VCaP (cell line): ENCODE data around the gene UBE2C.

Experiments
- H3K27ac ChIP-seq: fragments of 450-650 bp; 2 replicates; pipeline ENCODE4 v1.5.1; 2017
- CTCF ChIP-seq: fragments of 450-650 bp; conservative IDR thresholded peaks from 2 replicates; pipeline ENCODE4 v1.5.1; 2017; ENCODE audit warnings: mild to moderate bottlenecking, moderate library complexity

UBE2C gene

GRCh38 chr20:45819466-45819865 lies 7.0 kb downstream of the UBE2C start:
- no peak for TF ChIP-seq CTCF

GRCh38 chr20:45821947-45822346 lies 9.5 kb downstream of the UBE2C start:
- H3K27ac ChIP-seq = no peak overlapping the region
- no peak for TF ChIP-seq CTCF

More at GRCh38 chr20:45819466-45819865, 7.0 kb downstream of the UBE2C start:
- H3K27ac ChIP-seq = no peak overlapping the region

GRCh38 chr20:45822857-45823256 lies 10.4 kb downstream of the UBE2C start:
- no peak for TF ChIP-seq CTCF
- peak overlapping the region; percentile 9; the same call in 1 of the 2 replicates for H3K27ac ChIP-seq

DNA sequence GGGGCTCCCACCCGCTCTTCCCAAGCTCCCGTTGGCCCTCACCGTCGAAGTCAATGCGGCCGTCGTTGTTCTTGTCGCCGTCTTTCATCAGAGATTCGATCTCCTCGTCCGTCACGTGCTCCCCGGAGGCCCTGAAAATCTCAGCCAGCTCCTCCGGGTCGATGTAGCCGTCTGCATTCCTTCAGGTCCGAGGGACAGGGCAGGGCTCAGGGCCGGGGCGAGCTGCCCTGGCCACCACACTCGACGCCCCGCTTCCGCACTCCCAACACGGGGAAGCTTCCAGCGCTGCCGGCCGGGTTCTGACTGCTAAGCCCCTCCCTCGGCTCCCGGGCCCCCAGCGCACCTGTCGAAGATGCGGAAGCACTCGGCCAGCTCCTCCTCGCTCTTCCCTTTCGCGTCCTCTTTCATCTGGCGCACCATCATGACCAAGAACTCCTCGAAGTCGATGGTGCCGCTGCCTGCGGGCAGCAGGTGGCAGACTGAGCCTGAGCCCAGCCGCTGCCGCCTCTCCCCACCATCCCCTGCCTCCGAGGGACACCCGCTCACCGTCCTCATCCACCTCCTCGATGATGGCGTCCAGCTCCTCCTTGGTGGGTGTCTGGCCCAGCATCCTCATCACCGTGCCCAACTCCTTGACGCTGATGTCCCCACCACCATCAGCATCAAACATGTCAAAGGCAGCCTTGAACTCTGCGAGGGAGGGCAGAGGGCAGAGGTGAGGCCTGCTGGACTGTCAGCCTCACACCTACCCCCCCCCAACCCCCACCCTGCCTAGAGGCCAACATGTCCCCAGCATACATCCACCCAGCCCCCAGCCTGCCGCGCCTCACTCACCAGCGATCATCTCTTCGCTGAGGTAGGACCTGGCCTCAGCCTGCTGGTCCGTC lies 11.7 kb downstream of the UBE2C start:
- H3K27ac ChIP-seq = no peak overlapping the region
- TF ChIP-seq CTCF = peak; percentile 69

DNA sequence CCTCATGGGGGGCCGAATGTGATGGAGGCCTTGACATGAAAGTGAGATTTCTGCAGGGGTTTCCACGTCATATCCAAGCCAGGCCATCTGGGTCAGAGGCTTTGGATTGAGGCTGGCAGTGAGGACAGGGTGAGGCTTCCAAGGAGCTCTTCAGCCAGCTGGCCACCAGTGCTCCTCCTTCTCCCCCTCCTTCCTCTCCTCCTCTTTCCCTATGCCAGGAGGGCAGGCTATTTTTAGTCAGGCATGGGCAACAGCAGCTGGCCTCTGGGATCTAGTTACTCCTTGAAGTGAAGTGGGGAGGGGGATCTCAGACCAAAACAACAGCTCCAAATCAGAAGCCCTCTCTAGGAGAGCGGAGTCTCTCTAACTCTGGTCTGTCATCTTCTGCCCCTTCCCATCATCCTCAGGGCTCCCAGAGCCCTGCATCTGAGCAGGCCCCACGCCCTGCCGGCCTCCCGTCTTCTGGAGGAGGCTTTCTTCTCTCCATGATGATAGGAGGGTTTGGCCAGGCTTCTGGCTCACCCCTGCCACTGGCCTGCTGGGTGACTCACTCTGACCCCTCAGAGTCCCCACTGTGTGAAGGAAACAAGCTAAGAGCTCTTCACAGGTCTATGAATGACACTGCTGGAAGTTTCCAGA lies 14.1 kb downstream of the UBE2C start:
- TF ChIP-seq CTCF = no peak
- H3K27ac ChIP-seq = no peak overlapping the region

DNA sequence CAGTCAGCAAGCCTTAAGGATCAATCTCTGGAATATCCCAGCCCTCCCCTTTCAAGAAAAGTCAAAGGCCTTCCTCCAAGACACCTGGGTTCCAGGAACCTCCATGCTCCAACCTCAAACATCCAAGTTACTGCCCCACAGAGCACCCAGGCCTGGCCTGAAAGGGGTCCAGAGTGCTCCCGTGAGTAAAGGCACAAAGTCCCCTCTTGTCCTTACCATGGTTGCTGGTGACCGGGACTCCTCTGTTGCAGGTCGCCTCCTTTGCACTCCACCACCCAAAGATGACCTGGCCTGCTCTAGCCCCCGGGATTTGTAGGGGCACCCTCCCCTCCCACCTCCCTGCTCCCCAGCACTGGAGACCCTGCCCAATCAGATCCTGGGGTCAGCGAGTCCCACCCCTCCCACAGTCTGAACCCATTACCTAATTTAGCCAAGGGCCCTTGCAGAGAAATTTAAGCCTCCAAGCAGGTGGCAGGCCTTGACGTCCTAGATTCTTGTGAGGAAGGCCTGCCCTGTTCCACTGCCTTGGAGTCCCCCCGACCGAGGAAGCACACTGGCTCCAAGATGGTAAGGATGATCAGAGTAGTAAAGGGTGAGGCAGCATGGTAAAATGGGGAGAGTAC lies 14.7 kb downstream of the UBE2C start, which contains the start of gene TNNC2:
Gene TNNC2 (minus strand): TSS at position 283 of the 623 bp plus-strand sequence. CDS start 64 bp downstream, at position 219.
- no peak within 1 kb of the TSS for H3K27ac ChIP-seq

More for the DNA sequence above, 14.7 kb downstream of the UBE2C start, which contains the start of gene TNNC2:
- no peak for TF ChIP-seq CTCF
